A549 (cell line): Measurements from ENCODE around the gene HERC2.

Experiments
- CTCF ChIP-seq: fragments of >200 bp; sonication (Bioruptor Twin); formaldehyde crosslinking; IDR thresholded peaks from 3 replicates; pipeline ENCODE4 v1.5.1; 2016
- ELK1 ChIP-seq: fragments of 150-350 bp; IDR thresholded peaks from 2 replicates; pipeline ENCODE4 v1.6.1; 2014; ENCODE audit warnings: low read depth, mild to moderate bottlenecking, low read length
- KDM1A ChIP-seq: fragments of 200-600 bp; sonication (generic); IDR thresholded peaks from 2 replicates; pipeline ENCODE4 v1.6.1; 2016; ENCODE audit warnings: low read depth, mild to moderate bottlenecking
- NPAS2 ChIP-seq: fragments of 250-450 bp; sonication (Bioruptor Pico); IDR thresholded peaks from 2 replicates; pipeline ENCODE4 v1.8.0; 2022; ENCODE audit warnings: mild to moderate bottlenecking, moderate library complexity, borderline replicate concordance
- RNF2 ChIP-seq: fragments of 200-600 bp; sonication (generic); IDR thresholded peaks from 2 replicates; pipeline ENCODE4 v1.6.1; 2016; ENCODE audit warnings: low read depth, mild to moderate bottlenecking, antibody characterized with exemption, moderate library complexity, borderline replicate concordance

DNA sequence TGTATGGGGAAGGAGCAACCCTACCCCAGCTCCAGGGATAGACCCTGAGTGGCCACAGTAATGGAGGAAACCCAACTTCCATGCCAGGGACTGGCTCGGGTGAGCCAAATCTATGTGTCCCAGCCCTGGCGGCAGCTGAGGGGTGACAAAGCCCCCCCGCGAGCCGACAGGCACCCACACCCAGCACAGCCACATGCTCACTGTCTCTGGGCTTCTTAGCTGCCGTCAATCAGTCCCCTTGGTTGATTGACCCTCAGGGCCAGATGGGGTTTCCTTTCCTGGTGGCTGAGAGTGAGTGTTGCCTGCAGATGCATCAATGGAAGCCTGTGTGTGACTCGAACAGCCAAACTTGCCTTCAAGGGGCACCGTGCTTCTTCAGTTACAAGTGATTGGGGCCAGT, 220.8 kb downstream of the HERC2 start:
- TF ChIP-seq ELK1, result no peak
- no peak for TF ChIP-seq CTCF
- TF ChIP-seq NPAS2 (CRISPR knock-in tag), result no peak
- TF ChIP-seq KDM1A, result no peak
- TF ChIP-seq RNF2, result no peak
